A549 (cell line): ENCODE data around the gene UFM1. TPM values are rescaled to one million over a fixed set of nuclear protein-coding genes. Genes with fewer than 3 reads are reported as not detected.

Experiments used
- ATAC-seq, 2 experiments: fragments of 200-7000 bp in 1 of 2; fragments of >200 bp in 1 of 2; cut with Nextera tagmentation in 1 of 2; cut with Tn5 transposase in 1 of 2; 3 replicates each; pipeline versions ENCODE4 v1.8.0 to v1.9.1; 2018 to 2020; ENCODE audit warnings: mild to moderate bottlenecking in 1 of 2, moderate library complexity in 1 of 2
- CTCF ChIA-PET: fragments of 300-600 bp; sonication (Branson Sonifier 250); formaldehyde crosslinking; extraction: SDS; loops from one replicate; lab custom pipeline; 2021; ENCODE audit warnings: antibody characterized with exemption, inconsistent platforms; lab: Yijun Ruan, JAX
- POLR2A ChIA-PET: fragments of 350-600 bp; formaldehyde crosslinking; extraction: SDS; loops from one replicate; lab custom pipeline; 2021; ENCODE audit warnings: antibody characterized with exemption, inconsistent platforms; lab: Yijun Ruan, JAX
- DNase-seq, 2 experiments: peaks; one replicate each; pipeline versions ENCODE4 v3.0.0 to v3.0.0-alpha.2; 2011 to 2016; ENCODE audit warnings: low read depth in 1 of 2, low spot score in 1 of 2
- FAIRE-seq: peaks from 2 replicates; lab custom pipeline; 2011; peaks lifted over from hg19 to GRCh38; lab: Jason Lieb, UNC
- H3K27ac ChIP-seq, 2 experiments: fragments of >200 bp; sonication (Bioruptor Twin); formaldehyde crosslinking; 3 replicates each; pipeline ENCODE4 v1.5.1; 2016 to 2017
- H3K4me1 ChIP-seq: fragments of >200 bp; sonication (Bioruptor Twin); formaldehyde crosslinking; 3 replicates; pipeline ENCODE4 v1.6.1; 2016
- H3K4me2 ChIP-seq: fragments of >200 bp; sonication (Bioruptor Twin); formaldehyde crosslinking; 3 replicates; pipeline ENCODE4 v1.6.1; 2016
- H3K4me3 ChIP-seq: fragments of >200 bp; sonication (Bioruptor Twin); formaldehyde crosslinking; 3 replicates; pipeline ENCODE4 v1.5.1; 2016
- H3K9me3 ChIP-seq: fragments of >200 bp; sonication (Bioruptor Twin); formaldehyde crosslinking; 3 replicates; pipeline ENCODE4 v1.6.1; 2016
- BHLHE40 ChIP-seq: IDR thresholded peaks from 2 replicates; pipeline ENCODE4 v1.6.1; 2012; ENCODE audit warnings: low read depth, low read length, inconsistent platforms
- CHD2 ChIP-seq: fragments of 150-350 bp; IDR thresholded peaks from 2 replicates; pipeline ENCODE4 v1.6.1; 2014; ENCODE audit warnings: low read length; ENCODE audit not compliant: partially characterized antibody
- CHD4 ChIP-seq: fragments of 200-600 bp; sonication (generic); IDR thresholded peaks from 2 replicates; pipeline ENCODE4 v1.6.1; 2016; ENCODE audit warnings: antibody characterized with exemption, mild to moderate bottlenecking, borderline replicate concordance
- EHF ChIP-seq: fragments of 250-450 bp; sonication (Bioruptor Pico); IDR thresholded peaks from 2 replicates; pipeline ENCODE4 v1.5.0; 2020; ENCODE audit warnings: mild to moderate bottlenecking
- EHMT2 ChIP-seq: fragments of 200-600 bp; sonication (generic); IDR thresholded peaks from 2 replicates; pipeline ENCODE4 v1.6.1; 2016; ENCODE audit warnings: antibody characterized with exemption, low read depth, mild to moderate bottlenecking, moderate library complexity
- EP300 ChIP-seq, 2 experiments: fragments of >200 bp; sonication (Bioruptor Twin); formaldehyde crosslinking; IDR thresholded peaks; 2 replicates in 1 of 2; 3 replicates in 1 of 2; pipeline ENCODE4 v1.6.1; 2016 to 2017
- GATA3 ChIP-seq: IDR thresholded peaks from 2 replicates; pipeline ENCODE4 v1.6.1; 2012; ENCODE audit warnings: borderline replicate concordance
- HDAC2 ChIP-seq: fragments of 200-600 bp; sonication (generic); IDR thresholded peaks from 2 replicates; pipeline ENCODE4 v1.6.1; 2016
- HOXA7 ChIP-seq: fragments of 250-450 bp; sonication (Bioruptor Pico); IDR thresholded peaks from 2 replicates; pipeline ENCODE4 v1.5.0; 2020; ENCODE audit warnings: mild to moderate bottlenecking, moderate library complexity
- HOXB5 ChIP-seq: fragments of 250-450 bp; sonication (Bioruptor Pico); IDR thresholded peaks from 2 replicates; pipeline ENCODE4 v1.5.0; 2020; ENCODE audit warnings: mild to moderate bottlenecking, moderate library complexity
- KDM1A ChIP-seq: fragments of 200-600 bp; sonication (generic); IDR thresholded peaks from 2 replicates; pipeline ENCODE4 v1.6.1; 2016; ENCODE audit warnings: low read depth, mild to moderate bottlenecking
- KDM5A ChIP-seq: fragments of 200-600 bp; sonication (generic); IDR thresholded peaks from 2 replicates; pipeline ENCODE4 v1.6.1; 2016; ENCODE audit warnings: antibody characterized with exemption, mild to moderate bottlenecking
- MAFK ChIP-seq: fragments of 450-650 bp; IDR thresholded peaks from 2 replicates; pipeline ENCODE4 v1.6.1; 2014; ENCODE audit not compliant: partially characterized antibody
- NR3C1 ChIP-seq: fragments of >200 bp; sonication (Bioruptor Twin); formaldehyde crosslinking; IDR thresholded peaks from 3 replicates; pipeline ENCODE4 v1.6.1; 2017
- PHF8 ChIP-seq: fragments of 200-600 bp; sonication (generic); IDR thresholded peaks from 2 replicates; pipeline ENCODE4 v1.6.1; 2016; ENCODE audit warnings: low read depth, mild to moderate bottlenecking, antibody characterized with exemption, moderate library complexity, borderline replicate concordance
- POLR2A ChIP-seq: IDR thresholded peaks from 2 replicates; pipeline ENCODE4 v1.6.1; 2012; ENCODE audit warnings: mild to moderate bottlenecking, low read length
- POLR2AphosphoS2 ChIP-seq: conservative IDR thresholded peaks from 2 replicates; pipeline ENCODE4 v1.6.1; 2012; ENCODE audit warnings: low read length, improper control_type of control experiment, inconsistent platforms
- RARB ChIP-seq: fragments of 250-450 bp; sonication (Bioruptor Pico); IDR thresholded peaks from 2 replicates; pipeline ENCODE4 v1.8.0; 2021; ENCODE audit warnings: mild to moderate bottlenecking, moderate library complexity
- RCOR1 ChIP-seq: fragments of 150-350 bp; IDR thresholded peaks from 2 replicates; pipeline ENCODE4 v1.6.1; 2014; ENCODE audit warnings: antibody characterized with exemption, low read length, low read depth
- ZC3H11A ChIP-seq: fragments of 450-650 bp; IDR thresholded peaks from 2 replicates; pipeline ENCODE4 v1.6.1; 2014; ENCODE audit warnings: antibody characterized with exemption, mild to moderate bottlenecking
- ZNF302 ChIP-seq: fragments of 250-450 bp; sonication (Bioruptor Pico); IDR thresholded peaks from 2 replicates; pipeline ENCODE4 v1.9.0; 2021; ENCODE audit warnings: inconsistent platforms, mild to moderate bottlenecking, moderate library complexity
- WGBS: methylation state at CpG from one replicate; pipeline ENCODE4 v1.1.6; 2017; ENCODE audit errors: missing lambda C conversion rate; 5-methylcytosine and 5-hydroxymethylcytosine counted together
- polyA plus RNA-seq, 4 experiments: library from polyadenylated mRNA; depleted of rRNA in 3 of 4; stranded (reverse); fragments of >200 nt; fragmentation: RNase III in 1 of 4; extraction: RNeasy Plus Mini Kit Qiagen cat#74134 plus additional on column Dnase treatment in 1 of 4; gene quantifications; 2 replicates in 3 of 4; 3 replicates in 1 of 4; pipeline ENCODE4 v1.2.3, GENCODE V29; 2011 to 2017
- TF ChIP-seq, protein P1 (sequence below): fragments of 200-600 bp; sonication (generic); IDR thresholded peaks from 2 replicates; pipeline ENCODE4 v1.6.1; 2016; ENCODE audit warnings: antibody characterized with exemption, mild to moderate bottlenecking, moderate library complexity
- TF ChIP-seq, protein P2 (sequence below): fragments of >200 bp; sonication (Bioruptor Twin); formaldehyde crosslinking; IDR thresholded peaks from 3 replicates; pipeline ENCODE4 v1.5.1; 2016
- TF ChIP-seq, protein P3 (sequence below): IDR thresholded peaks from 2 replicates; pipeline ENCODE4 v1.6.1; 2012

The UFM1 gene
- polyA plus RNA-seq, 2 of the 4 experiments (the other 2 are of a cell fraction): 35.7 to 67.6 TPM

DNA sequence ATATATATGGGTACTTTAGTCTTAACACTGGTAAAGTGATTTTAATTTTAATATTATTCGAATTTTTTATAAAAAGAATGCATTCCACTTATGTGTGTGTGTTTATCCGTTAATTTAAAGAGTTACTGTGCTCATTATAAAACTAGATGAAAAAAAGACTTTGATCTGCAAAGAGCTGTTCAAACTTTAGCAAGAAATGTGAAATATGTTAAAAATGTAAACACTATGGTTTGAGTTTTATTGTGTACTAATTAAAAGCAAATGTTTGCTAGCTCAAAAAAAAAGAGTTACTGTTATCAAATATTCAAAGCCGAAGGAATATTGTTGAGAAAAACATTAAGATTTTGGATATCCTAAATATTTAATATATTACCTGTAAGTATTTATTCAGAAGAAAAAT lies 34.5 kb downstream of the UFM1 start (continued):
- TF ChIP-seq, protein P1, sequence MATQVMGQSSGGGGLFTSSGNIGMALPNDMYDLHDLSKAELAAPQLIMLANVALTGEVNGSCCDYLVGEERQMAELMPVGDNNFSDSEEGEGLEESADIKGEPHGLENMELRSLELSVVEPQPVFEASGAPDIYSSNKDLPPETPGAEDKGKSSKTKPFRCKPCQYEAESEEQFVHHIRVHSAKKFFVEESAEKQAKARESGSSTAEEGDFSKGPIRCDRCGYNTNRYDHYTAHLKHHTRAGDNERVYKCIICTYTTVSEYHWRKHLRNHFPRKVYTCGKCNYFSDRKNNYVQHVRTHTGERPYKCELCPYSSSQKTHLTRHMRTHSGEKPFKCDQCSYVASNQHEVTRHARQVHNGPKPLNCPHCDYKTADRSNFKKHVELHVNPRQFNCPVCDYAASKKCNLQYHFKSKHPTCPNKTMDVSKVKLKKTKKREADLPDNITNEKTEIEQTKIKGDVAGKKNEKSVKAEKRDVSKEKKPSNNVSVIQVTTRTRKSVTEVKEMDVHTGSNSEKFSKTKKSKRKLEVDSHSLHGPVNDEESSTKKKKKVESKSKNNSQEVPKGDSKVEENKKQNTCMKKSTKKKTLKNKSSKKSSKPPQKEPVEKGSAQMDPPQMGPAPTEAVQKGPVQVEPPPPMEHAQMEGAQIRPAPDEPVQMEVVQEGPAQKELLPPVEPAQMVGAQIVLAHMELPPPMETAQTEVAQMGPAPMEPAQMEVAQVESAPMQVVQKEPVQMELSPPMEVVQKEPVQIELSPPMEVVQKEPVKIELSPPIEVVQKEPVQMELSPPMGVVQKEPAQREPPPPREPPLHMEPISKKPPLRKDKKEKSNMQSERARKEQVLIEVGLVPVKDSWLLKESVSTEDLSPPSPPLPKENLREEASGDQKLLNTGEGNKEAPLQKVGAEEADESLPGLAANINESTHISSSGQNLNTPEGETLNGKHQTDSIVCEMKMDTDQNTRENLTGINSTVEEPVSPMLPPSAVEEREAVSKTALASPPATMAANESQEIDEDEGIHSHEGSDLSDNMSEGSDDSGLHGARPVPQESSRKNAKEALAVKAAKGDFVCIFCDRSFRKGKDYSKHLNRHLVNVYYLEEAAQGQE: no peak
- TF ChIP-seq POLR2AphosphoS2 (no peak), PHF8 (no peak), RCOR1 (no peak), EP300 (IDR thresholded peaks at IDR 0.05) (no peak), ZNF302 (CRISPR knock-in tag) (no peak), KDM1A (no peak)
- TF ChIP-seq, protein P2, sequence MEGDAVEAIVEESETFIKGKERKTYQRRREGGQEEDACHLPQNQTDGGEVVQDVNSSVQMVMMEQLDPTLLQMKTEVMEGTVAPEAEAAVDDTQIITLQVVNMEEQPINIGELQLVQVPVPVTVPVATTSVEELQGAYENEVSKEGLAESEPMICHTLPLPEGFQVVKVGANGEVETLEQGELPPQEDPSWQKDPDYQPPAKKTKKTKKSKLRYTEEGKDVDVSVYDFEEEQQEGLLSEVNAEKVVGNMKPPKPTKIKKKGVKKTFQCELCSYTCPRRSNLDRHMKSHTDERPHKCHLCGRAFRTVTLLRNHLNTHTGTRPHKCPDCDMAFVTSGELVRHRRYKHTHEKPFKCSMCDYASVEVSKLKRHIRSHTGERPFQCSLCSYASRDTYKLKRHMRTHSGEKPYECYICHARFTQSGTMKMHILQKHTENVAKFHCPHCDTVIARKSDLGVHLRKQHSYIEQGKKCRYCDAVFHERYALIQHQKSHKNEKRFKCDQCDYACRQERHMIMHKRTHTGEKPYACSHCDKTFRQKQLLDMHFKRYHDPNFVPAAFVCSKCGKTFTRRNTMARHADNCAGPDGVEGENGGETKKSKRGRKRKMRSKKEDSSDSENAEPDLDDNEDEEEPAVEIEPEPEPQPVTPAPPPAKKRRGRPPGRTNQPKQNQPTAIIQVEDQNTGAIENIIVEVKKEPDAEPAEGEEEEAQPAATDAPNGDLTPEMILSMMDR: no peak
- TF ChIP-seq, all 56 proteins: peak for 0

DNA sequence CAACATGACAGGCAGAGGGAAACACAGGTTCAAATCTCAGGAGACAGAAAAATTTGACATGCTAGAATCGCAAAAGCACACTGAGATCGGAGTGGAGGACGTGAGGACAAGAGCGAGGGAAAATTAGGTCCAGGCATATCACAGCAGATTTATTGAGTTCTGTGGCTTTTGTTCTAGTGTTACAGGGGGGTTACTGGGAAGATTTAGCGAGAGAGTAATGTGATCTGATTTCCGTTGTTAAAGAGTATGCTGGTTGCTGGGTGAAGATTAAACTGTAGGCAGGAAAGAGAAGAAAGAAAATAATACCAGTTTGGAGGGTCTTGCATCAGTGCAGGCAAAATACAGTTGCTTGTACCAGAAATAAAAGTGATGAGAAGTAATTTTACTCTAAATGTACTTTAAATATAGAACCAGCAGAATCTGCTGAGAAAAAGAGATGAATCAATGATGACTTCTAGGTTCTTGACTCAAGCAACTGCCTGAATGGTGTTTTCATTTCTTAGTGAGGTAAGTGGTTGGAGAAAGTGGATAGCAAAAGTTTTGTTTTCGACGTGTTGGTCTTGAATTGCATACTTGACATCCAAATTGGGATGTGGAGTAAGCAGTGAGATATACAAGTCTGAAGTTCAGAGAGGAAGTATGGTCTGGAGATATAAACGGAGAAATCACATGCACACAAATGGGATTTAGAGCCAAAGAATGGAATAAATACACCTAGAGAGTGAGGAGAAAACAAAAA lies 35.7 kb downstream of the UFM1 start:
- FAIRE-seq (no peak), ATAC-seq (no peak), DNase-seq (no peak)
- no peaks in the 10 kb centered on the region for H3K9me3 ChIP-seq
- H3K4me2 ChIP-seq: no peak overlapping the region
- H3K4me1 ChIP-seq: no peaks in the 10 kb centered on the region
- WGBS: 45% methylated on average over 9 of the region's 9 CpGs
- CTCF ChIA-PET: no interaction called here
- POLR2A ChIA-PET: no interaction called here
- TF ChIP-seq GATA3 (no peak), RARB (CRISPR knock-in tag) (no peak), MAFK (no peak), POLR2A (no peak), NR3C1 (no peak), CHD2 (no peak), EHF (no peak), PHF8 (no peak), HOXA7 (CRISPR knock-in tag) (no peak), EHMT2 (no peak), KDM5A (no peak), HDAC2 (no peak), HOXB5 (no peak), ZC3H11A (no peak), CHD4 (no peak), BHLHE40 (no peak)
- TF ChIP-seq, protein P3, sequence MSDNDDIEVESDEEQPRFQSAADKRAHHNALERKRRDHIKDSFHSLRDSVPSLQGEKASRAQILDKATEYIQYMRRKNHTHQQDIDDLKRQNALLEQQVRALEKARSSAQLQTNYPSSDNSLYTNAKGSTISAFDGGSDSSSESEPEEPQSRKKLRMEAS: no peak
- TF ChIP-seq, protein P1: no peak
- no peak overlapping the region for H3K27ac ChIP-seq
- no peak overlapping the region for H3K4me3 ChIP-seq
